Measurements from ENCODE around the gene PLA2G5.
"Not testable (repeated sequence)": the region's sequence is repeated elsewhere in the genome, so short reads cannot be mapped to it uniquely, and the experiment has no call there.

PLA2G5 gene

GRCh38 chr1:20117236-20117635 is 47.2 kb downstream of the PLA2G5 start:
- no peak for DNase-seq (ENCODE audit: low spot score)

DNA sequence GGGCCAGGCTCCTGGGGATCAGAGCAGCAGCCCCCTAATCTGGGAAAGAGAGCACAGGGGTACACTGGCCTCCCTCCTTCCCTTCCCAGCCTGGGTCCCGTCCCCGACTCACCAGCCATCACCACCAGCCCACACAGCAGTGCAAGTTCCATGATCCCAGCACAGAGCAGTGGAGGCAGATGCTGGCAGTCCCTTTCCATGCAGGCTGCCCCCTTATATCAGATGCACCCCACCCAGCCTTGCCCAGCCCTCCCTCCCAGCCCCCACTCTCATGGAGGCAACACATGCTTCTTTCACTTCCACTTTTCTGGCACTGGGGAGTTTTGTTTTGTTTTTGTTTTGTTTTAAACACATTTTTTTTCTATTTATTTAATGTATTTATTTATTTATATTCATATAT is 49.4 kb downstream of the PLA2G5 start, which contains the start of gene PLA2G2D:
Gene PLA2G2D, minus strand, starts transcription at position 190 of the 400 bp plus-strand sequence. Its CDS starts 38 bp downstream, at position 152.
- DNase-seq (ENCODE audit: low spot score), result peak; percentile 15

DNA sequence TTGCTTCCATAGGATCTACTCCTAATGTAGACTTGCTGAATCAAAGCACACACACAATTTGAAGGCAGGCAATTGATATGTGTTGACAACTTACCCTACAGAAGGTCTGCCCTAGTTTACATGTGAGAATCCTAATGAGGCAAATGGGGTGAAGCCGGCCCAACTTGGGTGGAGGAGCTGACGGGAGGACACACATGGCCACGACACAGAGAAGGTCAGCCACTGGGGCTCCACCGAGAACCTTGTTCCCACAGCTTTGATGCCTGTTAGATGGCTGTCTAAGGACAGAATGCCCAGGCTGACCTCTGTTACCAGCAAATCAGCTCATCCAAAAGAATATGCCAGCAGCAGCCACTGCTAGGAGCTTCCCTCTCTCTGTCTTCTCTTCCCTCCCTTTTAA is 50.8 kb downstream of the PLA2G5 start:
- DNase-seq (ENCODE audit: low spot score), result peak; percentile 4

GRCh38 chr1:20123722-20124455 is 53.9 kb downstream of the PLA2G5 start:
- peak; percentile 38 for DNase-seq (ENCODE audit: low spot score)

DNA sequence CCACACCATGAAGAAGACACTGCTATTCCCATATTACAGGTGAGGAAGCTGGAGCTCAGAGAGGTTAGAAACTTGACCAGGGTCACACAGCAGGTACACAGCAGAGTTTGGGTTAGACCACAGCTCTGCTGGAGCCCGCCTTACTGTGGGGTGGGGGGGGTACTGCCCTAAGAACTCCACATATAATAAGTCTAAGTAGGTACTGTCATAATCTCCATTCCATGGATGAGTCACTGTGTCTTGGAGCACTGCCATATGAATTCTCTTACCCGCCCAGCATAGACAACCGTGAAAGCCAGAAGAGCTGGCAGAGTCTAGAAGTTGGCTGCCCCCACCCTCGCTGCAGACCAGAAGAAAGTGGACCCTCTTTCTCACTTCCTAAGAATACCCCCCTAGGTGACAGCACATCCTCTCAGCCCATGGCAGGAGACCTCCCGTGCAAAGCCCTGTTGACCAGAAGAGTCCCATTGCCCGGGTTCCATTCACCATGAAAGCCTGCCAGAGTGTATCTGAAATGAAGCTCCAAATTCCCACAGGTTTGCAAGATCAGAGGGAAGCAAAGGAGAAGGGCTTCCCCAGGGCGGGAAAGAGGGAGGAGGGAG is 54.6 kb downstream of the PLA2G5 start:
- DNase-seq (ENCODE audit: low spot score), result peak; percentile 55

DNA sequence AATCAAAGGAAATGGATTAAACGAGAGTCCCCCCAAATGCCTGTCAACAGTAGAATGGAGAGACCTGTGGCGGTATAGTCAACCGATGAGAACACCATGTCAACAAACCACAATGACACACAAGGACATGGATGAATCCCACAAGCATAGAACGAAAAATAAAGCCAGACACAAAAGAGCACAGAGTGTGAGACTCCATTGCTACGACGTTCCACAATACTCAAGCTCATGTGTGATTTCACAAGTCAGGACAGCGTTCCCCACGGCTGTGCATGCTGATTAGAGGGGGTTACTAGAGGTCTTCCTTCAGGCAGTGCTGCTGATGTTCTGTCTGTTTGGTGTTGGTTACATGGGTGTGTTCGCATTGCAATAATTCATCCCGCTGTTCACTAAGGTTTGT is 55.1 kb downstream of the PLA2G5 start:
- DNase-seq (ENCODE audit: low spot score), result peak; percentile 9

GRCh38 chr1:20126041-20126805 is 56.2 kb downstream of the PLA2G5 start:
- DNase-seq (ENCODE audit: low spot score), result peak; percentile 42

- peak; percentile 28 for DNase-seq (ENCODE audit: low spot score)
These were observed 56.9 kb downstream of the PLA2G5 start for GRCh38 chr1:20126806-20127440.

DNA sequence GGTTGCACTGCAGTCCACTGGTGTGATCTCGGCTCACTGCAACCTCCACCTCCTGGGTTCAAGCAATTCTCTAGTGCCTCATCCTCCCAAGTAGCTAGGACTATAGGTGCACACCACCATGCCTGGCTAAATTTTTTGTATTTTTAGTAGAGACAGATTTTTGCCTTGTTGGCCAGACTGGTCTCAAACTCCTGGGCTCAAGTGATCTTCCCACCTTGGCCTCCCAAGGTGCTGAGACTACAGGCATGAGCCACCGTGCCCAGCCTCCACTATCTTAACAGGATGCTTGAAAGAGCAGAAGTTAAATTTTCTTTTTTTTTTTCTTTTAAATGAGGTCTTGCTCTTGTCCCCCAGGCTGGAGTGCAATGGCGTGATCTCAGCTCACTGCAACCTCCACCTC is 60.5 kb downstream of the PLA2G5 start:
- DNase-seq (ENCODE audit: low spot score), result not testable (repeated sequence)

GRCh38 chr1:20134995-20135394 is 65.0 kb downstream of the PLA2G5 start:
- DNase-seq (ENCODE audit: low spot score), result no peak

DNA sequence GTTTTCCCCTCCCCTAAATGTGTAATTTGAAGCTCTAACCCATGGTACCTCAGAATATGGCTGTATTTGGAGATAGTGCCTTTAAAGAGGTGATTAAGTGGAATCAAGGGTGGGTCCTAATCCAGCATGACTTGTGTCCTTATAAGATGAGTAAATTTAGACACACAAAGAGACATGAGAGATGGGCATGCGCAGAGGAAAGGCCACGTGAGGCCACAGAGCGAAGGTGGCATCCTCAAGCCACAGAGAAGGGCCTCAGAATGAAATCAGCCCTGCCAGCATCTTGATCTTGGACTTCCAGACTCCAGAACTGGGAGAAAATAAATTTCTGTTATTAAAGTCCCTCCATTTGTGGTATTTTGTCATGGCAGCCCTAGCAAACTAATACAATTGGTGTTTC is 66.3 kb downstream of the PLA2G5 start:
- DNase-seq (ENCODE audit: low spot score), result no peak

GRCh38 chr1:20137055-20137454 is 67.1 kb downstream of the PLA2G5 start:
- no peak for DNase-seq (ENCODE audit: low spot score)

DNA sequence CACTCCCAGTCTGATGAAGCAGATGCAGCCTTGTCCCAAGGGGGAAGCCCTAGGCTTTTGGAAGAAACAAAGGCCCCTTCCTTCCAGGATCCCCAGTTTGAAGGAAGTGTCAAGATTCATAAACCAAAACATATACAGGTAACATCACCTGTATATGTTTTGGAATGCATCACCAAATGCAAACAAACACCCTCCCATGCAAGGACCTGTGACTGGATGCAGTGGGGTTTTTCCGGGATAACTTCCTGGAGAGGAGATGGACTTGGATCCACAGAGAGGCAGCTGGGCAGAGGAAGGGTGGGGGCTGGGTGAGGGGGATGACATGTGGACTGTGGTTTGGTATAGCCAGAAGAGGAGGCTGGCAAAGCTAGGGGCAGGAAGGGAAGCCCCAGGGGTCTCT is 67.6 kb downstream of the PLA2G5 start:
- no peak for DNase-seq (ENCODE audit: low spot score)

- DNase-seq (ENCODE audit: low spot score), result no peak
These were observed 68.4 kb downstream of the PLA2G5 start for GRCh38 chr1:20138346-20138745.

GRCh38 chr1:20138961-20139550 is 69.1 kb downstream of the PLA2G5 start, which contains the start of gene PLA2G2F:
TSS of gene PLA2G2F (plus strand) at chr1:20139323. CDS start at chr1:20139428, 105 bp downstream.
- no peak for DNase-seq (ENCODE audit: low spot score)

DNA sequence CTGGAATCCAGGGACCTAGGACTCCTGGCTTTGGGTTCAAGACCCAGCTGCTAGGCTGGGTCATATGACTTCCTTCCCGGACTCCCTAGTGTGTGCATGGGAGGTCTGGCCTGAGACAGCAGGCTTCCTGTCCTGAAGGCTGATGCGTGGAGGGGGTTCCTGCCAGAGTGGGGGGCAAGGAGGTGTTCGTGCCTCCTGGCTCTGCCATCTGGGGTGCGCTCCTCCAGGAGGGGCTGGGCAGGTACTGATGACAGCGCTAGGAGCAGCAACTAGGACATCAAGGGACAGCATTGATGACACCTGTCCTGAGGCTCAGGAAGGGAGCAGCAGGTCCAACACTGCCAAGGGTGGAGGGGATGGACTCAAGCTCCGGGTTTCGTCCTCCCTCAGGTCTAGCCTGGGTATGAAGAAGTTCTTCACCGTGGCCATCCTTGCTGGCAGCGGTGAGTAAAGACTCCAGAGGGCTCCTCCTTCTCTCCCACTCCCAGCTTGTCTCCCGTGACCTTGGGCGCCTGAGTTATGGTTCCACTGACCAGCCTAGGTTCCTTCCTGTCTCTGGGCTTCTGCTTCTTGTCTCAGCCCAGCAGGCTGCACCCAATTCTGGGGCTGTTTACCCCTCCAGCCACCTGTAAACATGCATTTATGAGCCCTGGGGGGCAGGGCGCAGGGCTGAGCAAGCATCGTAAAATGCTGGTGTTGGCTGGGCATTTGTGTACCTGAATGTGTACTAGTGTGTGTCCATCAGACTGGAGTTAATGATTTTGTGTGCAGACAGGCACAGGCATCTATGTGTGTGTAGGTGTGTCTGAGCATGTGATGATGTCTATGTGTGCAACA is 70.0 kb downstream of the PLA2G5 start:
- no peak for DNase-seq (ENCODE audit: low spot score)

- DNase-seq (ENCODE audit: low spot score), result no peak
These were observed 71.0 kb downstream of the PLA2G5 start for GRCh38 chr1:20141001-20141400.

- DNase-seq (ENCODE audit: low spot score), result no peak
These were observed 71.5 kb downstream of the PLA2G5 start for GRCh38 chr1:20141466-20141865.
